Ishikawa (cell line): ENCODE results near the gene ABCB6.

ENCODE experiments used
- CEBPB ChIP-seq: IDR thresholded peaks from 2 replicates; pipeline ENCODE4 v1.6.1; 2012
- CREB1 ChIP-seq: IDR thresholded peaks from 2 replicates; pipeline ENCODE4 v1.6.1; 2012; ENCODE audit warnings: low read depth
- EGR1 ChIP-seq: IDR thresholded peaks from 2 replicates; pipeline ENCODE4 v1.6.1; 2012
- EP300 ChIP-seq: IDR thresholded peaks from 2 replicates; pipeline ENCODE4 v1.6.1; 2012; ENCODE audit warnings: borderline replicate concordance
- FOXM1 ChIP-seq: IDR thresholded peaks from 2 replicates; pipeline ENCODE4 v1.6.1; 2012; ENCODE audit warnings: low read depth, borderline replicate concordance
- MAX ChIP-seq: IDR thresholded peaks from 2 replicates; pipeline ENCODE4 v1.6.1; 2012
- NFIC ChIP-seq: IDR thresholded peaks from 2 replicates; pipeline ENCODE4 v1.6.1; 2012
- RAD21 ChIP-seq: IDR thresholded peaks from 2 replicates; pipeline ENCODE4 v1.6.1; 2012; ENCODE audit warnings: low read depth
- REST ChIP-seq: IDR thresholded peaks from 2 replicates; pipeline ENCODE4 v1.6.1; 2012; ENCODE audit warnings: low read depth, mild to moderate bottlenecking
- TAF1 ChIP-seq: IDR thresholded peaks from 2 replicates; pipeline ENCODE4 v1.6.1; 2012; ENCODE audit warnings: low read depth, mild to moderate bottlenecking
- TCF12 ChIP-seq: IDR thresholded peaks from 2 replicates; pipeline ENCODE4 v1.6.1; 2012; ENCODE audit warnings: low read depth
- TEAD4 ChIP-seq: IDR thresholded peaks from 2 replicates; pipeline ENCODE4 v1.6.1; 2012
- USF1 ChIP-seq: IDR thresholded peaks from 2 replicates; pipeline ENCODE4 v1.6.1; 2012
- YY1 ChIP-seq: IDR thresholded peaks from 2 replicates; pipeline ENCODE4 v1.6.1; 2012; ENCODE audit warnings: low read depth
- ZBTB7A ChIP-seq: IDR thresholded peaks from 2 replicates; pipeline ENCODE4 v1.6.1; 2012; ENCODE audit warnings: low read depth

Gene ABCB6

GRCh38 chr2:219182331-219183150, 36.2 kb downstream of the ABCB6 start:
- TF ChIP-seq NFIC: no peak
- TF ChIP-seq MAX: no peak
- TF ChIP-seq USF1: no peak
- TF ChIP-seq CEBPB: no peak
- no peak for TF ChIP-seq RAD21
- TF ChIP-seq FOXM1: no peak
- TF ChIP-seq CREB1: no peak
- no peak for TF ChIP-seq REST
- TF ChIP-seq TEAD4: no peak
- TF ChIP-seq TAF1: no peak
- no peak for TF ChIP-seq TCF12
- TF ChIP-seq EP300: no peak
- no peak for TF ChIP-seq ZBTB7A
- no peak for TF ChIP-seq EGR1
- no peak for TF ChIP-seq YY1

GRCh38 chr2:219181531-219181930, 37.2 kb downstream of the ABCB6 start:
- no peak for TF ChIP-seq USF1
- TF ChIP-seq CEBPB: no peak
- TF ChIP-seq TCF12: no peak
- TF ChIP-seq TAF1: no peak
- TF ChIP-seq RAD21: no peak
- TF ChIP-seq TEAD4: no peak
- no peak for TF ChIP-seq NFIC
- TF ChIP-seq CREB1: no peak
- no peak for TF ChIP-seq ZBTB7A
- no peak for TF ChIP-seq MAX
- no peak for TF ChIP-seq YY1
- no peak for TF ChIP-seq EP300
- TF ChIP-seq FOXM1: no peak

- TF ChIP-seq ZBTB7A (no peak), TAF1 (no peak), CEBPB (no peak), EGR1 (no peak), FOXM1 (no peak), REST (no peak), MAX (no peak), USF1 (no peak), YY1 (no peak), RAD21 (no peak), TEAD4 (no peak), NFIC (no peak)
Observed at GRCh38 chr2:219180961-219181360, 37.8 kb downstream of the ABCB6 start.

- TF ChIP-seq MAX (no peak), YY1 (no peak), ZBTB7A (no peak)
Observed at GRCh38 chr2:219179601-219180465, 38.9 kb downstream of the ABCB6 start.
